Stimulated activated naive CD8-positive, alpha-beta T cell treated with anti-CD3 and anti-CD28 coated beads, Interleukin-15, amount 100 ng/mL, for 72 hours (primary cell): ENCODE results near the gene RCC1.
"Not testable (repeated sequence)": the region's sequence is repeated elsewhere in the genome, so short reads cannot be mapped to it uniquely, and the experiment has no call there.

ENCODE experiments used
- ATAC-seq: fragments of 150-1000 bp; cut with Tn5 transposase; 2 replicates; pipeline ENCODE4 v1.10.0; 2021; ENCODE audit warnings: mild to moderate bottlenecking, moderate library complexity
- DNase-seq, 2 donors: peaks; one replicate each; pipeline ENCODE4 v3.0.0; 2021 to 2022
- H3K27ac Mint-ChIP-seq, 2 donors: one replicate each; pipeline ENCODE4 v1.8.0; 2022; ENCODE audit warnings: mild to moderate bottlenecking in 2 of 2, mixed read lengths in 2 of 2, moderate library complexity in 2 of 2
- H3K27me3 Mint-ChIP-seq: one replicate; pipeline ENCODE4 v1.8.0; 2022; ENCODE audit warnings: mixed read lengths
- H3K4me1 Mint-ChIP-seq: one replicate; pipeline ENCODE4 v1.8.0; 2022; ENCODE audit warnings: mild to moderate bottlenecking, mixed read lengths
- H3K4me3 Mint-ChIP-seq, 2 donors: one replicate each; pipeline ENCODE4 v1.8.0; 2022; ENCODE audit warnings: mild to moderate bottlenecking in 2 of 2, mixed read lengths in 2 of 2, moderate library complexity in 1 of 2
- H3K9me3 Mint-ChIP-seq, 2 donors: one replicate each; pipeline ENCODE4 v1.8.0; 2022; ENCODE audit warnings: mixed read lengths in 2 of 2

The RCC1 gene

DNA sequence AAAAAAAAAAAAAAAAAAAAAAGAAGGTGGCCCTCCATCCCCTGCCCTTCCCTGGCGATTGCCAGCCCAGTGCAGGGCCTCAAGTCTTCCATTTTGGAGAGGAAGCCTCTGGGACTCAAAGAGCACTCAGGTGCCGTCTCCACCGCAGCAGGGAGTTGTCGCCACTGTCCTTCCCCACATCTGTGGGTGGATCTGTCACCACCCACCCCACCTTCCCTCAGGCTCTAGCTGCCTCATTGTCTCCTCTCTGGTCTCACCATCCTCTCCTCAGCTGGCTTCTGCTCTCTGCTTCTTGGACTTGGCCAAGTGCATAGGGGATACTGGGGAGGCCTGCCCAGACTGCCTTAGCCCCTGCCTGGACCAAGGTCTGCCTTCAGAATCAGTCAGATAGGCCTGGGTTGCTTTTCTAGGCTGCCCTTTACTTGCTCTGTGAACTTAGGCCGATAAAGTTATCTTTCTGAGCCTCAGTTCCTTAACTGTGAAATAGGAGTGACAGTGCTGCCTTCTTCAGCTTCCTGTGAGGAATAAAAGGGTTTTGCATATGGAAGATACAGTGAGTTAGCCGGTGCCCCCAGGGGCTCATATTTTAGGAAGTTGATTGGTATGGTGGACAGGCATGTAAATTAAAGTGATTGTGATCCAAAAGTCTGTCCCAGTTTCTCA lies 15.8 kb downstream of the RCC1 start:
- peak overlapping the region in 1 of 2 donors; percentile 35 for H3K4me3 Mint-ChIP-seq
- H3K27me3 Mint-ChIP-seq, result no peaks in the 10 kb centered on the region
- H3K27ac Mint-ChIP-seq, result no peak overlapping the region
- H3K4me1 Mint-ChIP-seq, result peaks cover 44% of the 10 kb centered on the region
- no peak for ATAC-seq
- H3K9me3 Mint-ChIP-seq, result no peaks in the 10 kb centered on the region
- DNase-seq, result no peak

- H3K4me1 Mint-ChIP-seq, result peaks cover 39% of the 10 kb centered on the region
- not testable (repeated sequence) for H3K4me3 Mint-ChIP-seq, H3K27me3 Mint-ChIP-seq, ATAC-seq, DNase-seq, H3K27ac Mint-ChIP-seq, H3K9me3 Mint-ChIP-seq
Measured at GRCh38 chr1:28522537-28522936, 16.7 kb downstream of the RCC1 start.

- not testable (repeated sequence) for H3K4me3 Mint-ChIP-seq, H3K9me3 Mint-ChIP-seq, DNase-seq, ATAC-seq, H3K27ac Mint-ChIP-seq, H3K27me3 Mint-ChIP-seq
- peaks cover 21% of the 10 kb centered on the region for H3K4me1 Mint-ChIP-seq
Measured at GRCh38 chr1:28525002-28525642, 19.3 kb downstream of the RCC1 start.

- Mint-ChIP-seq H3K27me3 (no peaks in the 10 kb centered on the region), H3K9me3 (no peaks in the 10 kb centered on the region), H3K27ac (no peak overlapping the region), H3K4me1 (peaks cover 4% of the 10 kb centered on the region), H3K4me3 (no peak overlapping the region)
- no peak for ATAC-seq
- no peak for DNase-seq
Measured at GRCh38 chr1:28526886-28527285, 21.0 kb downstream of the RCC1 start.

- DNase-seq (no peak), ATAC-seq (no peak)
- H3K27ac Mint-ChIP-seq, result no peak overlapping the region
- no peak overlapping the region for H3K4me3 Mint-ChIP-seq
- H3K27me3 Mint-ChIP-seq, result no peaks in the 10 kb centered on the region
- no peaks in the 10 kb centered on the region for H3K4me1 Mint-ChIP-seq
- H3K9me3 Mint-ChIP-seq, result no peaks in the 10 kb centered on the region
Measured at GRCh38 chr1:28530456-28530855, 24.6 kb downstream of the RCC1 start.

GRCh38 chr1:28534671-28535070 lies 28.8 kb downstream of the RCC1 start:
- Mint-ChIP-seq H3K4me1 (no peaks in the 10 kb centered on the region), H3K27ac (peak overlapping the region in 1 of 2 donors; percentile 3), H3K27me3 (no peaks in the 10 kb centered on the region), H3K9me3 (no peaks in the 10 kb centered on the region), H3K4me3 (no peak overlapping the region)
- ATAC-seq, result no peak
- no peak for DNase-seq

DNA sequence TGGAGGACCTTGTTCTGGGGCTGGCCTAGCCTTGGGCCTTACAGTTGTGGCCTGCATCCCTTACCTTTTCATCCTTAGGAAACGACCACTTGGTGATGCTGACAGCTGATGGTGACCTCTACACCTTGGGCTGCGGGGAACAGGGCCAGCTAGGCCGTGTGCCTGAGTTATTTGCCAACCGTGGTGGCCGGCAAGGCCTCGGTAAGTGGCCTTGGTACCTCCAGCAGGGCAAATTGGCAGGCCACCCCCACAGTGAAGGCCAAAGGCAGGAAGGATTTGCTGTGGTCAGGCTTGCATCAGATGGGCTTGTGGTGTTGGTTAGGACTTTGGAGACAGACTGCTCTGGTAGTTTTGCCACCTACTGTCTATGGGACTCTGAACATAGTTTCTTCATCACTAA lies 29.3 kb downstream of the RCC1 start:
- ATAC-seq (no peak), DNase-seq (no peak)
- Mint-ChIP-seq H3K4me1 (no peaks in the 10 kb centered on the region), H3K27me3 (no peaks in the 10 kb centered on the region), H3K4me3 (no peak overlapping the region), H3K9me3 (no peaks in the 10 kb centered on the region), H3K27ac (no peak overlapping the region)

GRCh38 chr1:28537457-28538199 lies 31.8 kb downstream of the RCC1 start:
- ATAC-seq, result no peak
- Mint-ChIP-seq H3K4me1 (no peaks in the 10 kb centered on the region), H3K9me3 (no peaks in the 10 kb centered on the region), H3K4me3 (no peak overlapping the region), H3K27ac (peak overlapping the region in 1 of 2 donors; percentile 71), H3K27me3 (no peaks in the 10 kb centered on the region)
- DNase-seq, result no peak

DNA sequence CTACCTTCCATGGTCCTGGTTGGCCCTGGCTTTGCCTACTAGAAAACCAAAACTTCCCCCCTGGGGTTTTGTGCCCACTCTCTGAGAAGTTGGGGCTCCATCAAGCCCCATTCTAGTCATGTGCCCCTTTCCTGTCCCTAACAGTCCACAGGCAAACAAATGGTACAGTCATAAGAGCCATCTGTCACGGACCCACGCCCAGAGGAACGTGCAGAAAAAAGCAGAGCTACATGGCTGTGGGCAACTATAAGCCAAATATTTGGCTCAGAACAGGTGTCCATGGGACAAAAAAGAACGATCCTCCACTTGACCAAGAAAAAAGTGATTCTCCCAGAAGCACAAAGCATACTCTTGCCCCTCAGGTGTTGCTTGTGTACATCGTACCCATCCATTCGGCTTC lies 32.4 kb downstream of the RCC1 start:
- Mint-ChIP-seq H3K27me3 (no peaks in the 10 kb centered on the region), H3K9me3 (no peaks in the 10 kb centered on the region), H3K27ac (peak overlapping the region; percentile 11 to 71), H3K4me3 (no peak overlapping the region), H3K4me1 (no peaks in the 10 kb centered on the region)
- ATAC-seq (no peak), DNase-seq (no peak)

DNA sequence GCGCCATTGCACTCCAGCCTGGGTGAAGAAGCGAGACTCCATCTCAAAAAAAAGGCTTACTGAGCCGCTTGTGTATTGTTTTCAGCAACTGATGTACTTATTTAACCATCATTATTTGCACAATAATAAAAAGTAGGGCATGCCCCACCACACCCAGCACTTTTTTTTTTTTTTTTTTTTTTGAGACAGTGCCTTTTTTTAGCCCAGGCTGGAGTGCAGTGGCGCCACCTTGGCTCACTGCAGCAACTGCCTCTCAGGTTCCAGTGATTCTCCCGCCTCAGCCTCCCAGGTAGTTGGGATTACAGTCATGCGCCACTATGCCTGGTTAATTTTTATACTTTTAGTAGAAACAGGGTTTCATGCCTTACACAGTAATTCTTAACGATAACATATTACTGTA lies 34.8 kb downstream of the RCC1 start:
- ATAC-seq (no peak), DNase-seq (no peak)
- H3K27ac Mint-ChIP-seq, result no peak overlapping the region
- no peak overlapping the region for H3K4me3 Mint-ChIP-seq
- no peaks in the 10 kb centered on the region for H3K9me3 Mint-ChIP-seq
- H3K4me1 Mint-ChIP-seq, result no peaks in the 10 kb centered on the region
- H3K27me3 Mint-ChIP-seq, result no peaks in the 10 kb centered on the region

DNA sequence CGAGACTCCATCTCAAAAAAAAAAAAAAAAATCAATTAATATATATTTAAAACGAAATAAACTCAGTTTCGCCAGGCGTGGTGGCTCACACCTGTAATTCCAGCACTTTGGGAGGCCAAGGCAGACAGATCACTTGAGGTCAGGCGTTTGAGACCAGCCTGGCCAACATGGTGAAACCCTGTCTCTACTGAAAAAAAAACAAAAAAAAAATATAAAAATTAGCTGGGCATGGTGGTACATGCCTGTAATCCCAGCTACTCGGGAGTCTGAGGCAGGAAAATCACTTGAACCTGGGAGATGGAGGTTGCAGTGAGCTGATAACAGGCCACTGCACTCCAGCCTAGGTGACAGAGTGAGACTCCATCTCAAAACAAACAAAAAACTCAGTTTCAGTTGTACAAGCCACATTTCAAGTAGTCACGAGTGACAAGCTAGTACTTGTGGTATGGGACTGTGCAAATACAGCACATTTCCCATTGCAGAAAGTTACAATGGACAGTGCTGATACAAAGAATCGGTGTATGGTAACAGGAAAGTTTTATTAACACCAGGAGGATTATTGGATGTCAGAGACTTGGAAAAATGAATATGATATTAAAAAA lies 35.7 kb downstream of the RCC1 start:
- H3K9me3 Mint-ChIP-seq, ATAC-seq, H3K27me3 Mint-ChIP-seq, DNase-seq, H3K4me3 Mint-ChIP-seq, H3K27ac Mint-ChIP-seq, H3K4me1 Mint-ChIP-seq: not testable (repeated sequence)

DNA sequence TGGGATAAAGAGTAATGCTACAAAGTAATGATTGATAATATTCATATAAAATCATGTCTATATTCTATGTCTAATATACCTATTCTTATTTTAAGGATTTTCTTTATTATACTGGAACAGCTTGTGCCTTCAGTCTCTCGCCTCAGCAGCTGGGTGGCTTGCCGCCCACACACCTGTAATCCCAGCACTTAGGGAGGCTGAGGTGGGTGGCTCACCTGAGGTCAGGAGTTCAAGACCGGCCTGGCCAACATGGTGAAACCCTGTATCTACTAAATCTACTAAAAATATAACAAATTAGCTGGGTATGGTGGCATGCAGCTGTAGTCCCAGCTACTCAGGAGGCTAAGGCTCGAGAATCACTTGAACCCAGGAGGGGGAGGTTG lies 39.4 kb downstream of the RCC1 start:
- ATAC-seq (no peak), DNase-seq (no peak)
- no peaks in the 10 kb centered on the region for H3K9me3 Mint-ChIP-seq
- no peaks in the 10 kb centered on the region for H3K4me1 Mint-ChIP-seq
- H3K27ac Mint-ChIP-seq, result no peak overlapping the region
- no peak overlapping the region for H3K4me3 Mint-ChIP-seq
- H3K27me3 Mint-ChIP-seq, result no peaks in the 10 kb centered on the region

DNA sequence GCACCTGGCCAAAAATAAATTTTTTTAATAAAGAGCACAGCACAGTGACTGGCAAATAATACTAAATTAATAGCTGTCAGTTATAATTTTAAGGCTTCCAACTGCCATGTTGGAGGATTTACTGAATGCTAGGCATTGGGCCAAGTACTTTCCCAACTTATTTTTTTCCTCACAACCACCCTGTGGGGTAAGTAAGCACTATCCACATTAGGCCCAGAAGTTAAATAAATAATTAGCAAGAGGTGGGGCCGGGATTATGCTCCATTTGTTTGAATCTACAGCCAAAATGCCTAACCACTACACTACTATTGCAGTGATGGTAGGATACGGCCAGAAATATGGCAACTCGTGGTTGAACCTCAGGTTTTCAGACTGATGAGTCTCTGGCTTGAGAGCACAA lies 42.5 kb downstream of the RCC1 start:
- H3K4me3 Mint-ChIP-seq, result no peak overlapping the region
- no peak for DNase-seq
- ATAC-seq, result no peak
- H3K4me1 Mint-ChIP-seq, result peaks cover 7% of the 10 kb centered on the region
- H3K27ac Mint-ChIP-seq, result no peak overlapping the region
- no peaks in the 10 kb centered on the region for H3K27me3 Mint-ChIP-seq
- H3K9me3 Mint-ChIP-seq, result no peaks in the 10 kb centered on the region

GRCh38 chr1:28551381-28551780 lies 45.5 kb downstream of the RCC1 start:
- no peaks in the 10 kb centered on the region for H3K27me3 Mint-ChIP-seq
- no peaks in the 10 kb centered on the region for H3K9me3 Mint-ChIP-seq
- DNase-seq, result no peak
- no peak for ATAC-seq
- no peak overlapping the region for H3K27ac Mint-ChIP-seq
- no peak overlapping the region for H3K4me3 Mint-ChIP-seq
- peaks cover 27% of the 10 kb centered on the region for H3K4me1 Mint-ChIP-seq

GRCh38 chr1:28552758-28553663 lies 47.2 kb downstream of the RCC1 start, which contains the start of gene TRNAU1AP:
Gene TRNAU1AP, plus strand, starts transcription at chr1:28553085. Its CDS starts 26 bp downstream, at chr1:28553111.
- Mint-ChIP-seq H3K27ac (peak within 1 kb of the TSS; percentile 96 to 99), H3K9me3 (no peaks in the 10 kb centered on the region), H3K4me3 (peak within 1 kb of the TSS; percentile 89), H3K27me3 (no peaks in the 10 kb centered on the region), H3K4me1 (peaks cover 27% of the 10 kb centered on the region)
- ATAC-seq (peak; percentile 95), DNase-seq (peak; percentile 98)
